A673 (cell line): Measurements from ENCODE around the gene FABP3. TPM values are rescaled to one million over a fixed set of nuclear protein-coding genes. Genes with fewer than 3 reads are reported as not detected.

ENCODE experiments used
- BruUV-seq: library from RNA; stranded (reverse); fragments of 400-500 nt; replicated peaks from 2 replicates; lab custom pipeline; 2021; lab: Mats Ljungman, UMichigan
- CTCF ChIA-PET: fragments of 300-600 bp; sonication (Branson Sonifier 250); formaldehyde crosslinking; loops from one replicate; lab custom pipeline; 2022; ENCODE audit warnings: antibody characterized with exemption; lab: Charles Lee
- POLR2A ChIA-PET: fragments of 300-600 bp; sonication (Branson Sonifier 250); formaldehyde crosslinking; loops from one replicate; lab custom pipeline; 2022; ENCODE audit warnings: antibody characterized with exemption; ENCODE audit not compliant: low non-redundant PET; lab: Charles Lee
- DNase-seq: peaks from one replicate; pipeline ENCODE4 v3.0.0-alpha.2; 2015; ENCODE audit warnings: low spot score
- H3K27ac ChIP-seq: fragments of 200-600 bp; sonication (generic); 2 replicates; pipeline ENCODE4 v1.5.1; 2016; ENCODE audit warnings: mixed run types, low read depth, mild to moderate bottlenecking, mixed read lengths, antibody characterized with exemption, low read length; ENCODE audit not compliant: poor library complexity, severe bottlenecking
- H3K27me3 ChIP-seq: fragments of 200-600 bp; sonication (generic); replicated peaks from 2 replicates; pipeline ENCODE4 v1.6.1; 2017; ENCODE audit warnings: mixed run types, low read depth, mild to moderate bottlenecking, mixed read lengths, antibody characterized with exemption, low read length; ENCODE audit not compliant: insufficient read depth, poor library complexity
- H3K36me3 ChIP-seq: fragments of 200-600 bp; sonication (generic); 2 replicates; pipeline ENCODE4 v1.6.1; 2016; ENCODE audit warnings: mixed run types, mild to moderate bottlenecking, mixed read lengths, antibody characterized with exemption, low read length; ENCODE audit not compliant: insufficient read depth, poor library complexity, severe bottlenecking
- H3K4me1 ChIP-seq: fragments of 200-600 bp; sonication (generic); 2 replicates; pipeline ENCODE4 v1.6.1; 2017; ENCODE audit warnings: mixed run types, mild to moderate bottlenecking, mixed read lengths, antibody characterized with exemption, low read length; ENCODE audit not compliant: insufficient read depth, poor library complexity, severe bottlenecking
- H3K4me3 ChIP-seq: fragments of 200-600 bp; sonication (generic); 2 replicates; pipeline ENCODE4 v1.5.1; 2016; ENCODE audit warnings: low read depth, mixed run types, mild to moderate bottlenecking, mixed read lengths, low read length; ENCODE audit not compliant: poor library complexity, severe bottlenecking
- H3K9me3 ChIP-seq: fragments of 200-600 bp; sonication (generic); 2 replicates; pipeline ENCODE4 v1.6.1; 2016; ENCODE audit warnings: mixed run types, low read depth, mild to moderate bottlenecking, mixed read lengths, antibody characterized with exemption, low read length; ENCODE audit not compliant: poor library complexity, severe bottlenecking
- CTCF ChIP-seq: fragments of 300-800, 200-600 bp; sonication (generic); conservative IDR thresholded peaks from 2 replicates; pipeline ENCODE4 v1.5.1; 2017; ENCODE audit warnings: low read depth, mild to moderate bottlenecking, antibody characterized with exemption, low read length, moderate library complexity, mixed read lengths
- EZH2 ChIP-seq: fragments of 200-600 bp; sonication (generic); IDR thresholded peaks from 2 replicates; pipeline ENCODE4 v1.6.1; 2017; ENCODE audit warnings: borderline replicate concordance, low read depth, mild to moderate bottlenecking, mixed read lengths, antibody characterized with exemption, low read length; ENCODE audit not compliant: poor library complexity, severe bottlenecking
- intact Hi-C: fragments of 100-400 bp; cut with micrococcal nuclease; formaldehyde crosslinking; loops from one replicate; pipeline ENCODE4 v1.10.0; 2022; ENCODE audit not compliant: unreplicated experiment
- total RNA-seq: library from RNA; stranded (reverse); gene quantifications from 2 replicates; pipeline ENCODE4 v1.2.3, GENCODE V29; 2021

FABP3 gene
- total RNA-seq, 1 experiment from 2014 or later, result not detected

- ChIA-PET POLR2A (interaction anchor here (0.6 kb wide), 1 partner anchor 330 kb away, joined by 3 read pairs; no protein-coding TSS in a partner anchor), CTCF (no interaction called here)
- H3K4me3 ChIP-seq, result no peak overlapping the region
- no peaks in the 10 kb centered on the region for H3K4me1 ChIP-seq
- DNase-seq, result no peak
- no peaks in the 10 kb centered on the region for H3K36me3 ChIP-seq
- no peaks in the 10 kb centered on the region for H3K27me3 ChIP-seq
- H3K27ac ChIP-seq, result no peak overlapping the region
- BruUV-seq, result no TSS peak
- no peaks in the 10 kb centered on the region for H3K9me3 ChIP-seq
- TF ChIP-seq EZH2, result no peak
- TF ChIP-seq CTCF, result no peak
- intact Hi-C loops, result no loop called here
Observed at GRCh38 chr1:31383967-31384366, 11.1 kb upstream of the FABP3 start.

- TF ChIP-seq CTCF (no peak), EZH2 (no peak)
- CTCF ChIA-PET, result no interaction called here
Observed at GRCh38 chr1:31382379-31382989, 9.6 kb upstream of the FABP3 start.

DNA sequence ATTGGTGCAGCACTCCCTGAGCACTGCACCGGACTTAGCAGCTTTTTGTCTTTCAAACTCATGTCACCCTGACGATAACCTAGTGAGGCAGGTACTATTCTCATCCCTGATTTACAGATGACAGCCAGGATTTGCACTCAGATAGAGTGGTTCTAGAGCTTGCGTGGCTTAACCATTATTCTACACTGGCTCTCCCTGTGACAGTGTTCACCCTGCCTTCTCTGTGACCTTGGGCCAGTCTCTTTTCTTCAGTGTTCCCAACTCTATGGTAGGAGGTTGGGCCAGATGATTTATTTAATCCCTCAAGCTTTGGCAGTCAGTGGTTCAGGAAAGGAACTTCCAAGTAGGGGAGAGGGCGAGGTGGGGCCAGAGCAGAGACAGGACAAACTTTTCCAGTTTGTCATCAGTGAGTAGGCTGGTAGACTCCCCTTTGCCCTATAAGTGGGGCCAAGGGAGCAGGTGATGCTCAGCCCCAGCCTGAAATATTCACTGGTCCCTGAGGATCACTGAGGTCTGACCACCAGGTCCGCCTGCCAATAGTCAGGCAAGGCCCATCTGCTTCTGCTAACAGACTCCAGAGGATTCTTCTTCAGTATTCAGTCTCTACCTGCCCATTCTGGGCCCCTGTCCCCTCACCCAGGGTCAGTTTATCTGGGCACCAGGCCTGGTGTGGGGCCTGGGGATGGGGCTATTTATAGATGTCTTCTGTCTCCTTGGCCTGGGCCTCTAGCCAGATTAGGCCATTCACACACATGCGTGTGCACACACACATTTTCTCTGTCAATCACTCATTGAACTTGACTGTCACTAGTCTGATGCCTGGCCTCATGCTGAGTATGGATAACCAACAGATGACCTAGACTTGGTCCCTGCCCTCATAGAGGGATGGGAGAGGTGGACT is 8.8 kb upstream of the FABP3 start:
- H3K36me3 ChIP-seq, result no peaks in the 10 kb centered on the region
- intact Hi-C loops, result no loop called here
- no peaks in the 10 kb centered on the region for H3K4me1 ChIP-seq
- TF ChIP-seq CTCF, result no peak
- TF ChIP-seq EZH2, result no peak
- no TSS peak for BruUV-seq
- no peak for DNase-seq
- no peak overlapping the region for H3K27ac ChIP-seq
- no peaks in the 10 kb centered on the region for H3K27me3 ChIP-seq
- POLR2A ChIA-PET, result no interaction called here
- H3K4me3 ChIP-seq, result no peak overlapping the region
- CTCF ChIA-PET, result no interaction called here
- H3K9me3 ChIP-seq, result no peaks in the 10 kb centered on the region

More at GRCh38 chr1:31382379-31382989, 9.6 kb upstream of the FABP3 start:
- POLR2A ChIA-PET, result no interaction called here
- intact Hi-C loops, result no loop called here
- no peaks in the 10 kb centered on the region for H3K27me3 ChIP-seq
- no peaks in the 10 kb centered on the region for H3K9me3 ChIP-seq
- no peaks in the 10 kb centered on the region for H3K36me3 ChIP-seq
- H3K4me1 ChIP-seq, result no peaks in the 10 kb centered on the region
- DNase-seq, result no peak
- no peak overlapping the region for H3K4me3 ChIP-seq
- no TSS peak for BruUV-seq
- no peak overlapping the region for H3K27ac ChIP-seq
